Aortic smooth muscle cell (primary cell): ENCODE results near the gene ATP8B2. TPM values are rescaled to one million over a fixed set of nuclear protein-coding genes. Genes with fewer than 3 reads are reported as not detected.

Source experiments
- total RNA-seq: library from RNA; depleted of rRNA; stranded (reverse); fragments of >200 nt; gene quantifications from 2 replicates; pipeline ENCODE4 v1.2.3, GENCODE V29; 2014

The ATP8B2 gene, protein sequence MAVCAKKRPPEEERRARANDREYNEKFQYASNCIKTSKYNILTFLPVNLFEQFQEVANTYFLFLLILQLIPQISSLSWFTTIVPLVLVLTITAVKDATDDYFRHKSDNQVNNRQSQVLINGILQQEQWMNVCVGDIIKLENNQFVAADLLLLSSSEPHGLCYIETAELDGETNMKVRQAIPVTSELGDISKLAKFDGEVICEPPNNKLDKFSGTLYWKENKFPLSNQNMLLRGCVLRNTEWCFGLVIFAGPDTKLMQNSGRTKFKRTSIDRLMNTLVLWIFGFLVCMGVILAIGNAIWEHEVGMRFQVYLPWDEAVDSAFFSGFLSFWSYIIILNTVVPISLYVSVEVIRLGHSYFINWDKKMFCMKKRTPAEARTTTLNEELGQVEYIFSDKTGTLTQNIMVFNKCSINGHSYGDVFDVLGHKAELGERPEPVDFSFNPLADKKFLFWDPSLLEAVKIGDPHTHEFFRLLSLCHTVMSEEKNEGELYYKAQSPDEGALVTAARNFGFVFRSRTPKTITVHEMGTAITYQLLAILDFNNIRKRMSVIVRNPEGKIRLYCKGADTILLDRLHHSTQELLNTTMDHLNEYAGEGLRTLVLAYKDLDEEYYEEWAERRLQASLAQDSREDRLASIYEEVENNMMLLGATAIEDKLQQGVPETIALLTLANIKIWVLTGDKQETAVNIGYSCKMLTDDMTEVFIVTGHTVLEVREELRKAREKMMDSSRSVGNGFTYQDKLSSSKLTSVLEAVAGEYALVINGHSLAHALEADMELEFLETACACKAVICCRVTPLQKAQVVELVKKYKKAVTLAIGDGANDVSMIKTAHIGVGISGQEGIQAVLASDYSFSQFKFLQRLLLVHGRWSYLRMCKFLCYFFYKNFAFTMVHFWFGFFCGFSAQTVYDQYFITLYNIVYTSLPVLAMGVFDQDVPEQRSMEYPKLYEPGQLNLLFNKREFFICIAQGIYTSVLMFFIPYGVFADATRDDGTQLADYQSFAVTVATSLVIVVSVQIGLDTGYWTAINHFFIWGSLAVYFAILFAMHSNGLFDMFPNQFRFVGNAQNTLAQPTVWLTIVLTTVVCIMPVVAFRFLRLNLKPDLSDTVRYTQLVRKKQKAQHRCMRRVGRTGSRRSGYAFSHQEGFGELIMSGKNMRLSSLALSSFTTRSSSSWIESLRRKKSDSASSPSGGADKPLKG
- total RNA-seq = 245 and 287 TPM in 2 replicates

GRCh38 chr1:154324669-154325582, at the start of gene ATP8B2:
ATP8B2 (plus strand) TSS chr1:154325525; CDS start chr1:154328142, 2,617 bp downstream.

DNA sequence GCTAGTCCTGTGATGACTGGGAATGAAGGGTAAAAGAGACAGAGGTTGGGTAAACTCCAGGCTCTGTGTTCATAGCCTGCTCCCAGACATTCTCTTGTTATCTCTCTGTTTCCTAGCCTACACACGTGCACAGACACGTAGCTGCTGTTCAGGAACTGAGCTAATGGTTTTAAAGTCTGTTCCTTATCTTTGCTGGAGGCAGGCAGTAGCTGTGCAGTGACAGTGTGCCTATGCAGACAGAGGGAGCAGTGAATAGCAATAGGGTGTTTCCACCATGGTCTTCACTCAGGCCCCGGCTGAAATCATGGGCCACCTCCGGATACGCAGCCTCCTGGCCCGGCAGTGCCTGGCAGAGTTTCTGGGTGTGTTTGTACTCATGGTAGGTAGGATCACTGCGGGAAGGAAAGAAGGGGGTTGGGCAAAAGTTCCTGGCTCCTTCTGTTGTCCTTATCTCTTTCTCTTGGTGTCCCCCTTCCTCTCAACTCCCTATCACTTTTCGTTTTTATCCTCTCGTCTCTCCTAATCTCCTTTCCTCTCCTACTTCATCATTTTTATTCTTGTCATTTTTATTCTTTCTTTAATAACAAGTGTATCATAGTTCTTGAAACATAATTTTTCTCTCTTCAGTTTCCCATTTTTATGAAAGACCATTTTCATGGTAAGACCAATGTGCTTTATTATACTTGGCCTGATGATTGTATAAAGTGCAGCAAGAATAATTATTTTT, 4.3 kb upstream of the ATP8B2 start, which contains the start of gene AQP10:
Gene AQP10, plus strand, starts transcription at position 212 of the 727 bp plus-strand sequence. Its CDS starts 63 bp downstream, at position 275.

Other genes starting within 250 kb of the ATP8B2 start
- gene NUP210L, start 170.5 kb upstream of the ATP8B2 start, total RNA-seq = 0.12 and 0.13 TPM in 2 replicates
- 595 and 615 TPM in 2 replicates for gene TPM3, start 133.4 kb upstream of the ATP8B2 start, total RNA-seq
- not detected in 2 replicates for gene CFAP141, start 119.2 kb upstream of the ATP8B2 start, total RNA-seq
- gene UBAP2L, start 104.6 kb upstream of the ATP8B2 start, total RNA-seq = 66.3 and 85.6 TPM in 2 replicates
- gene HAX1, start 52.9 kb upstream of the ATP8B2 start, total RNA-seq = 92.0 and 102 TPM in 2 replicates
- under 0.01 and 0.06 TPM in 2 replicates for gene AQP10, start 4.4 kb upstream of the ATP8B2 start, total RNA-seq
- gene IL6R, start 79.8 kb downstream of the ATP8B2 start, total RNA-seq = 11.8 and 22.7 TPM in 2 replicates
- gene TDRD10, start 176.7 kb downstream of the ATP8B2 start, total RNA-seq = under 0.01 and 0.06 TPM in 2 replicates
- 0.93 and 2.4 TPM in 2 replicates for gene SHE, start 176.9 kb downstream of the ATP8B2 start, total RNA-seq
- gene UBE2Q1, start 233.1 kb downstream of the ATP8B2 start, total RNA-seq = 25.4 and 25.9 TPM in 2 replicates
- under 0.01 TPM in 1 of 2 replicates, not detected in the other for gene CHRNB2, start 242.3 kb downstream of the ATP8B2 start, total RNA-seq